Colonic mucosa (tissue), 4 donors: ENCODE measurements around the gene H19. TPM values are rescaled to one million over a fixed set of nuclear protein-coding genes. Genes with fewer than 3 reads are reported as not detected.

Experiments
- DNase-seq: peaks from one replicate; pipeline ENCODE4 v3.0.0-alpha.2; 2020
- H3K27ac ChIP-seq: fragments of 200-600 bp; one replicate; pipeline ENCODE4 v1.8.0; 2021
- H3K27me3 ChIP-seq: fragments of 200-600 bp; one replicate; pipeline ENCODE4 v1.8.0; 2021
- H3K36me3 ChIP-seq: fragments of 200-600 bp; one replicate; pipeline ENCODE4 v1.8.0; 2021
- H3K4me1 ChIP-seq: fragments of 200-600 bp; one replicate; pipeline ENCODE4 v1.8.0; 2021; ENCODE audit warnings: mild to moderate bottlenecking
- H3K4me3 ChIP-seq: fragments of 200-600 bp; one replicate; pipeline ENCODE4 v1.8.0; 2021
- H3K9ac ChIP-seq, 2 donors: one replicate each; pipeline ENCODE4 v1.7.0; 2013; ENCODE audit warnings: control low read depth in 2 of 2, low read depth in 2 of 2, low read length in 2 of 2
- H3K9me3 ChIP-seq: fragments of 200-600 bp; one replicate; pipeline ENCODE4 v1.8.0; 2021
- CTCF ChIP-seq: fragments of 200-600 bp; IDR thresholded peaks from one replicate; pipeline ENCODE4 v1.8.0; 2022; ENCODE audit warnings: antibody characterized with exemption, mild to moderate bottlenecking
- intact Hi-C: fragments of 100-400 bp; cut with DNase I; formaldehyde crosslinking; loops from one replicate; pipeline ENCODE4 v1.14.1; 2022
- total RNA-seq, 2 donors: library from RNA; stranded (reverse); fragmentation: NEBNext Ultra II Directional in 1 of 2; extraction: Animal tissue kit (Norgen Biotek cat#: 25700) in 1 of 2; gene quantifications; one replicate each; pipeline ENCODE4 v1.2.1, GENCODE V29; 2021
- donor health status: healthy.
- donor health status: DM: no; HTN: no; CAD: no.
- donor health status: DM: no; HTN: no; CAD: no.

The H19 gene
- total RNA-seq, 2 donors from 2014 or later = 4.7 to 32.9 TPM

GRCh38 chr11:1949302-1949701 lies 48.3 kb downstream of the H19 start:
- Histone ChIP-seq H3K9ac (no peak overlapping the region), H3K4me3 (no peak overlapping the region), H3K9me3 (no peaks in the 10 kb centered on the region), H3K27ac (no peak overlapping the region), H3K4me1 (no peaks in the 10 kb centered on the region), H3K27me3 (no peaks in the 10 kb centered on the region), H3K36me3 (no peaks in the 10 kb centered on the region)
- no peak for TF ChIP-seq CTCF
- no peak for DNase-seq
- intact Hi-C loops = no loop called here

GRCh38 chr11:1948389-1948788 lies 49.3 kb downstream of the H19 start:
- Histone ChIP-seq H3K9ac (no peak overlapping the region), H3K27ac (no peak overlapping the region), H3K27me3 (no peaks in the 10 kb centered on the region), H3K9me3 (no peaks in the 10 kb centered on the region), H3K4me1 (no peaks in the 10 kb centered on the region), H3K4me3 (no peak overlapping the region), H3K36me3 (no peaks in the 10 kb centered on the region)
- DNase-seq = no peak
- intact Hi-C loops = no loop called here
- TF ChIP-seq CTCF = no peak

GRCh38 chr11:1947592-1948237 lies 49.9 kb downstream of the H19 start:
- intact Hi-C loops = no loop called here
- no peak overlapping the region for H3K4me3 ChIP-seq
- no peak for DNase-seq
- no peaks in the 10 kb centered on the region for H3K9me3 ChIP-seq
- H3K9ac ChIP-seq = no peak overlapping the region
- H3K4me1 ChIP-seq = no peaks in the 10 kb centered on the region
- H3K27ac ChIP-seq = no peak overlapping the region
- H3K27me3 ChIP-seq = no peaks in the 10 kb centered on the region
- H3K36me3 ChIP-seq = no peaks in the 10 kb centered on the region
- TF ChIP-seq CTCF = no peak

- no peak within 1 kb of the TSS for H3K4me3 ChIP-seq
- H3K27ac ChIP-seq = no peak within 1 kb of the TSS
- H3K4me1 ChIP-seq = no peaks in the 10 kb centered on the region
- DNase-seq = no peak
- intact Hi-C loops = no loop called here
- H3K27me3 ChIP-seq = no peaks in the 10 kb centered on the region
- TF ChIP-seq CTCF = no peak
- H3K36me3 ChIP-seq = no peaks in the 10 kb centered on the region
- H3K9me3 ChIP-seq = no peaks in the 10 kb centered on the region
- H3K9ac ChIP-seq = no peak within 1 kb of the TSS
These were observed 50.7 kb downstream of the H19 start, which contains the start of gene MRPL23 for GRCh38 chr11:1946812-1947484. Gene MRPL23 (plus strand): TSS chr11:1947332. CDS start chr11:1947363, 31 bp downstream.

Other genes starting within 250 kb of the H19 start
- 1 to 10 TPM in 1 of 2 donors, under 1 TPM in 1; 0.42 to 1.1 TPM for gene IFITM10, start 247.2 kb downstream of the H19 start, total RNA-seq
- 100 to 1,000 TPM; 633 to 887 TPM for gene CTSD, start 233.9 kb downstream of the H19 start, total RNA-seq
- 1 to 10 TPM; 1.7 to 3.5 TPM for gene SYT8, start 162.9 kb downstream of the H19 start, total RNA-seq
- under 1 TPM in 1 of 2 donors, not detected in 1; 0.94 TPM for gene TNNI2, start 158.9 kb downstream of the H19 start, total RNA-seq
- gene LSP1, start 144.8 kb downstream of the H19 start, total RNA-seq = 10 to 100 TPM; 18.9 to 23.0 TPM
- not detected for gene PRR33, start 105.9 kb downstream of the H19 start, total RNA-seq
- under 1 TPM in 1 of 2 donors, not detected in 1; 0.72 TPM for gene TNNT3, start 78.1 kb downstream of the H19 start, total RNA-seq
- gene MRPL23, start 50.5 kb downstream of the H19 start, total RNA-seq = 100 to 1,000 TPM in 1 of 2 donors, 10 to 100 TPM in 1; 89.4 to 140 TPM
- gene IGF2, start 141.5 kb upstream of the H19 start, total RNA-seq = 1 to 10 TPM; 4.1 to 9.2 TPM
- gene INS, start 163.4 kb upstream of the H19 start, total RNA-seq = under 1 TPM in 1 of 2 donors, not detected in 1; 0.84 TPM
- under 1 TPM in 1 of 2 donors, not detected in 1; 0.15 TPM for gene TH, start 174.0 kb upstream of the H19 start, total RNA-seq